RWPE2 (cell line): Measurements from ENCODE around the gene PCF11.
"Not testable (repeated sequence)": the region's sequence is repeated elsewhere in the genome, so short reads cannot be mapped to it uniquely, and the experiment has no call there.

Source experiments
- ATAC-seq: fragments of 200-7000 bp; cut with Tn5 transposase; 3 replicates; pipeline ENCODE4 v1.9.1; 2021; ENCODE audit warnings: low read depth
- DNase-seq: peaks from one replicate; pipeline ENCODE4 v3.0.0-alpha.2; 2020; ENCODE audit warnings: low spot score
- H3K27ac ChIP-seq: fragments of 450-650 bp; 2 replicates; pipeline ENCODE4 v1.5.1; 2017; ENCODE audit warnings: mild to moderate bottlenecking; ENCODE audit not compliant: poor library complexity, severe bottlenecking
- H3K27me3 ChIP-seq: fragments of 250-450 bp; sonication (Bioruptor Pico); 2 replicates; pipeline ENCODE4 v1.5.1; 2021; ENCODE audit warnings: mild to moderate bottlenecking, moderate library complexity; ENCODE audit not compliant: insufficient read depth, poor library complexity, severe bottlenecking
- H3K36me3 ChIP-seq: fragments of 250-450 bp; sonication (Bioruptor Pico); 2 replicates; pipeline ENCODE4 v1.5.1; 2020; ENCODE audit warnings: low read depth, mild to moderate bottlenecking, moderate library complexity
- H3K4me1 ChIP-seq: fragments of 250-450 bp; sonication (Bioruptor Pico); 2 replicates; pipeline ENCODE4 v1.5.1; 2021; ENCODE audit warnings: mild to moderate bottlenecking, moderate library complexity; ENCODE audit not compliant: insufficient read depth, poor library complexity, severe bottlenecking
- H3K4me3 ChIP-seq: fragments of 250-450 bp; sonication (Bioruptor Pico); 2 replicates; pipeline ENCODE4 v1.5.1; 2021; ENCODE audit warnings: mild to moderate bottlenecking, moderate library complexity; ENCODE audit not compliant: severe bottlenecking
- H3K9me3 ChIP-seq: fragments of 250-450 bp; sonication (Bioruptor Pico); 2 replicates; pipeline ENCODE4 v1.5.1; 2021; ENCODE audit warnings: mild to moderate bottlenecking, moderate library complexity; ENCODE audit not compliant: severe bottlenecking
- TF ChIP-seq, protein P1 (sequence below): fragments of 450-650 bp; IDR thresholded peaks from one replicate; pipeline ENCODE4 v1.5.1; 2017; ENCODE audit warnings: mild to moderate bottlenecking, moderate library complexity; ENCODE audit not compliant: poor library complexity, severe bottlenecking

Gene PCF11

DNA sequence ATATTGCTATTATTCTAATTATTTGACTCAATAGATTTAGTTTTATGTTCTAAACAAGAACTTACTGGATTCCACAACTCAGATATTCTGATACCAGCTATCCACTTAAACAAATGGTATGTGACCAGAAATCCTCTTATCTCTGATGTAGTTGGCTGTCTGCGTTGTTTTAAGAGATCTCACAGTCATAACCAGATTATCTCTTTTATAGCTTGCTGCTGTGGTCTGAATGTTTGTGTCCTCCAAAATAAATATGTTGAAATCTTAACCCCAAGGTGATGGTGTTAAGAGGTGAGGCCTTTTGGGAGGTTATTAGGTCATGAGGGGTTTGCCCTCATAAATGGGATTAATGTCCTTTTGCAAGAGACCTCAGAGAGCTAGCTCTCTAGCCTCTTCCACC is 49.3 kb downstream of the PCF11 start:
- H3K4me1 ChIP-seq = no peaks in the 10 kb centered on the region
- no peaks in the 10 kb centered on the region for H3K9me3 ChIP-seq
- peaks cover 36% of the 10 kb centered on the region for H3K36me3 ChIP-seq
- H3K27ac ChIP-seq = no peak overlapping the region
- TF ChIP-seq, protein P1, sequence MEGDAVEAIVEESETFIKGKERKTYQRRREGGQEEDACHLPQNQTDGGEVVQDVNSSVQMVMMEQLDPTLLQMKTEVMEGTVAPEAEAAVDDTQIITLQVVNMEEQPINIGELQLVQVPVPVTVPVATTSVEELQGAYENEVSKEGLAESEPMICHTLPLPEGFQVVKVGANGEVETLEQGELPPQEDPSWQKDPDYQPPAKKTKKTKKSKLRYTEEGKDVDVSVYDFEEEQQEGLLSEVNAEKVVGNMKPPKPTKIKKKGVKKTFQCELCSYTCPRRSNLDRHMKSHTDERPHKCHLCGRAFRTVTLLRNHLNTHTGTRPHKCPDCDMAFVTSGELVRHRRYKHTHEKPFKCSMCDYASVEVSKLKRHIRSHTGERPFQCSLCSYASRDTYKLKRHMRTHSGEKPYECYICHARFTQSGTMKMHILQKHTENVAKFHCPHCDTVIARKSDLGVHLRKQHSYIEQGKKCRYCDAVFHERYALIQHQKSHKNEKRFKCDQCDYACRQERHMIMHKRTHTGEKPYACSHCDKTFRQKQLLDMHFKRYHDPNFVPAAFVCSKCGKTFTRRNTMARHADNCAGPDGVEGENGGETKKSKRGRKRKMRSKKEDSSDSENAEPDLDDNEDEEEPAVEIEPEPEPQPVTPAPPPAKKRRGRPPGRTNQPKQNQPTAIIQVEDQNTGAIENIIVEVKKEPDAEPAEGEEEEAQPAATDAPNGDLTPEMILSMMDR = no peak
- ATAC-seq (no peak), DNase-seq (no peak)
- no peaks in the 10 kb centered on the region for H3K27me3 ChIP-seq
- no peak overlapping the region for H3K4me3 ChIP-seq

DNA sequence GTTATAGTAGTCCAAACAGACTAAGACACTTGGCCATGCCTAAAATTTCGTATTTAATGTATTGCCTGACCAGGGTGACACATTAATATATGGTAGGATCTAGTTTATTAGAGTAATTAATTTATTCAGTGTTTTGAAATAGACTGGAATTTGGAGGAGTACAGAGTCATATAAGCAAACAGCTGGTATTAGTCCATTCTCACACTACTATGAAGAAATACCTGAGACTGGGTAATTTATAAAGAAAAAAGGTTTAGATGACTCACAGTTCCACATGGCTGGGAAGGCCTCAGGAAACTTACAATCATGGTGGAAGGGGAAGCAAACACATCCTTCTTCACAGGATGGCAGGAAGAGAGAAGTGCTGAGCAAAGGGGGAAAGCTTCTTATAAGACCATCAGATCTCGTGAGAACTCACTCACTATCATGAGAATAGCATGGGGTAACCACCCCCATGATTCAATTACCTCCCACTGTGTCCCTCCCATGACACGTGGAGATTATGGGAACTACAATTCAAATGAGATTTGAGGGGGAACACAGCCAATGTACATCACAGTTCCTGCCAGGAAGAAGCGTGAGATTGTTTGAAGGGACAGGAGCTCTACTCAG is 49.9 kb downstream of the PCF11 start:
- H3K9me3 ChIP-seq, H3K4me1 ChIP-seq, ATAC-seq, DNase-seq, H3K4me3 ChIP-seq, H3K27me3 ChIP-seq, H3K27ac ChIP-seq: not testable (repeated sequence)
- H3K36me3 ChIP-seq = peaks cover 37% of the 10 kb centered on the region

DNA sequence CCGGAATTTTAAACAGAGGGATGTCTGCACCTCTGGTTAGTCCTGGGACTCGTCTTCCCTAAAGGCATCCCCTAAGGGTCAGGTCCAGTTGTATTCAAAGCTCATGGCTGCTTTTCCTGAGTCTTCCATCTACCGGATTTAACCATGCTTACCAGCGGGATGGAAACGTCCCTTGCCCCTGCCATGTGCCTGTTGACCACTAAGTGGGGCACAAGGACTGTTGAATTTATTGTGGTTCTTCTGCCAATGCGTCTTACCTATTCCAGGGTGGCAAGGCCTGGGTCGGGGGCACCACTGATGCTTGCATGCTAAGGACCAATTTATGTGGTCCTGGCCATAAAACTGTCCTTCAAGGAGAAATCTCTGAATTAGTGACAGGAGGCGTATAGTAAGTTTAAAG is 62.2 kb downstream of the PCF11 start:
- Histone ChIP-seq H3K4me3 (no peak overlapping the region), H3K36me3 (peaks cover 9% of the 10 kb centered on the region; the same call in 1 of the 2 replicates), H3K9me3 (no peaks in the 10 kb centered on the region), H3K27me3 (no peaks in the 10 kb centered on the region), H3K4me1 (no peaks in the 10 kb centered on the region), H3K27ac (no peak overlapping the region)
- no peak for DNase-seq
- no peak for ATAC-seq
- TF ChIP-seq, protein P1 = no peak

DNA sequence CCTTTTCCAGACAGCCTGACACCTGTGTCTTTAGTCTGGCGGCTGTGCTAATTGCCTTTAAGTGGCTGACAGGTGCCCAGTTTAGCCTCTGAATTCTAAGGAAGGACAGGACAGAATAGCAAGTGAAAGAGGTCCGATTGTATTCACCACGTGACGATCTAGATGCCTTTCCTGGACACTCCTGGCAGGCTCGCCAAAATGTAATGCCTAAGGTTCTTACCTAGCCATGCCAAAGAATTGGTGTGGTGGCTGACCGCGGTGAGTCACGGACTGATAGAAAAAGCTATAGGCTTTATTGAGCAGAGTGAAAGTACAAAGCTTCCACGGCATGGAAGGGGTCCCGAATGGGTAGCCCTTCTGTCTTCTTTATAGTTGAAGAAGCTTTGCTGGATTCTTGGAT is 63.3 kb downstream of the PCF11 start:
- ATAC-seq (peak; percentile 90), DNase-seq (no peak)
- TF ChIP-seq, protein P1 = no peak
- H3K9me3 ChIP-seq = no peaks in the 10 kb centered on the region
- H3K4me1 ChIP-seq = no peaks in the 10 kb centered on the region
- H3K4me3 ChIP-seq = peak overlapping the region; percentile 4
- no peaks in the 10 kb centered on the region for H3K36me3 ChIP-seq
- no peak overlapping the region for H3K27ac ChIP-seq
- H3K27me3 ChIP-seq = no peaks in the 10 kb centered on the region

DNA sequence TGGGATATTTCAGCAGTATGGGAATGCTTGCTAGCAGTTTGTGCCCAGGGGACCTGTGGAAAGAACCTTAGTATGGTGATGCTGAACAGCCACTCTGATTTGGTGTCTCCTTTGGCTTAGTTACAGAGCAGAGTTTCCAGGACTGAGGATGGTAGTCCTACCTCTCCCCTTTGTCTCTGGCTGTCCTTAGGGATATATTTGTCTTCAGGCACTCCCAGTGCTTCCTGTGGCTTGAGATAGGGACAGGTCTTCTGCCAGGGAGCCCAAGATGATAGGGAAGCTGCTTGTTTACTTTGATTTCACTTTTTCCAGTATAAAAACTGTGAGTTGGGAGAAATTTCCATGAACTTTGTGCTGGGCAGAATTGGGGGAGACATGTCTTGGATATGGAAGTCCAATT is 64.8 kb downstream of the PCF11 start:
- ATAC-seq (no peak), DNase-seq (no peak)
- no peak overlapping the region for H3K27ac ChIP-seq
- no peaks in the 10 kb centered on the region for H3K4me1 ChIP-seq
- H3K27me3 ChIP-seq = no peaks in the 10 kb centered on the region
- TF ChIP-seq, protein P1 = no peak
- H3K36me3 ChIP-seq = no peaks in the 10 kb centered on the region
- H3K9me3 ChIP-seq = no peaks in the 10 kb centered on the region
- H3K4me3 ChIP-seq = no peak overlapping the region
